HG02678 (cell line): ENCODE measurements around the gene CD209.

ENCODE experiments used
- ATAC-seq: cut with Tn5 transposase; IDR thresholded peaks from one replicate; pipeline ENCODE4 v1.9.1; 2021; ENCODE audit warnings: mild to moderate bottlenecking, moderate library complexity; ENCODE audit not compliant: unreplicated experiment

CD209 gene

DNA sequence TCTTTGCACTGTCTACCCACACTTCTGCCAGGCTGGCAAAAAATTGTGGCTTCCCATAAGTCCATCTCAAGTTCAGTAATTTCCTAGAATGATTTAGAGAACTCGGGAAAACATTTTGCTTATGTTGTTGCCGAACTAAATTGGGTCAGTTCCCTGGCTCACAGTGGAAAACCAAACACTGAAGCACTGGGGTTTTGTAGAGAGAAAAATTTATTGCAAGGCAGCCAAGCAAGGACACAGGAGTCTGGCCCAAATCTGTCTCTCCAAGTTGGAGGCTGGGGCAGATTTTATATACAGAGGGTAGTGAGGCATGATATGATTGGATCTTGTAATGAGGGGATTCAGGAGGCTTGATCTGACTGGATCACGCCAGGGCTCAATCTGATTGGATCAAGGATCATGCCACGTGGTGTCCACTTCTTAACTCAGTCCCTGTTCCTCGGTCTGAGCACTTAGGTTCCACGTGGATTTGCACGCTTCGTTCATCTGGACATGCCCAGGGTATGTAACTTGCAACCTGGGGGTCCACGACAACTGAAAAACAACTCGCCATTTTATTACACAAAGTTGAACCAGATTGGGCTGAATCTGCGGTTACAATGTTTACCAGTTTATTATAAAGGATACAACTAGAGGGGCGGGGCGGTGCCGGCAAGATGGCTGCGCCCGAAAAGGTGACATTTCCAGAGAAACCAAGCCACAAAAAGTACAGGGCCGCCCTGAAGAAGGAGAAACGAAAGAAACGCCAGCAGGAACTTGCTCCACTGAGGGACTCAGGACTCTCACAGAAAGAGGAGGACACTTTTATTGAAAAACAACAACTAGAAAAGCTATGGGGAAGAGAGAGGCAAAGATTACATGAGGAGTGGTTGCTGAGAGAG lies 7.3 kb downstream of the CD209 start:
- ATAC-seq, result no peak

GRCh38 chr19:7739211-7739755 lies 8.1 kb downstream of the CD209 start:
- ATAC-seq, result no peak

DNA sequence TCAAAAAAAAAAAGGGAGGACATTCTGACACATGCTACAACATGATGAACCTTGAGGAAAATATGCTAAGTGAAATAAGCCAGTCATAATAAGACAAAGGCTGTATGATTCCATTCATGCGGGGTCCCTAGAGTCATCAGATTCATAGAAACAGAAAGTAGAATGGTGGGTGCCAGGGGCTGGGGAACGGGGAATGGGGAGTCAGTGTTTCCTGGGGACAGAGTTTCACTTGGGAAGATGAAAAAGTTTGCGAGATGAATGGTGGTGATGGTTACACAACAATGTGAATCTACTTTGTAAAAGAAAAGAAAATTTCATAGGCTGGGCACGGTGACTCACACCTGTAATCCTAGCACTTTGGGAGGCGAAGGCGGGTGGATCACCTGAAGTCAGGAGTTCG lies 9.3 kb downstream of the CD209 start:
- ATAC-seq, result no peak

- no peak for ATAC-seq
Measured at GRCh38 chr19:7737215-7737614, 10.1 kb downstream of the CD209 start.

DNA sequence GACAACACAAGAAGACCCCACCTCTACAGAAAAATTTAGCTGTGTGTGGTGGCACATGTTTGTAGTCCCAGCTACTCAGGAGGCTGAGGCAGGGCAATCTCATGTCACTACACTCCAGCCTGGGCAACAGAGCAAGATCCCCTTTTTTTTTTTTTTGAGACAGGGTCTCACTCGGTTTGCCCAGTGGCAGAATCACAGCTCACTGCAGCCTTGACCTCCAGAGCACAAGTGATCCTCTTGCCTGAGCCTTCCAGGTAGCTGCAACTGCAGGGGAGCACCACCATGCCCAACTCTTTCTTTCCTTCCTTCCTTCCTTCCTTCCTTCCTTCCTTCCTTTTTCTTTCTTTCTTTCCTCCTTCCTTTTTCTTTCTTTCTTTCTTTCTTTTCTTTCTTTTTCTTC lies 11.2 kb downstream of the CD209 start:
- no peak for ATAC-seq

GRCh38 chr19:7734220-7735203 lies 12.8 kb downstream of the CD209 start:
- no peak for ATAC-seq

DNA sequence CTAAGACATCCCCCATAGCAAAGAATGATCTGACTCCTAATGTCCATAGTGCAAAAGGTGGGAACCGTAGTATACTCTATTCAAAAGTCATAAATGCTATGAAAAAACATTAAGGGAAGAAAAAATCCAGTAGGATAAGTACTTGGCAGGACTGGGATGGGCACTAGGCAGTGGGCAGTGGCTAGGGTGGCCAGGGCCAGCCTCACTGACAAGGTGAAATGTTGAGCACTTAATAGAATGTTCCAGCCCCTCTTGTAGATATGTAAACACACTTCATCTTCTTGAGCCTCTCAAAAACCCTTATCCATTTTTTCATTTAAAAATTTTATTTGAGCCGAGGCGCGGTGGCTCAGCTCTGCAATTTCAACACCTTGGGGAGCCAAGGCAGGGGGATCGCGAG lies 14.0 kb downstream of the CD209 start:
- no peak for ATAC-seq

DNA sequence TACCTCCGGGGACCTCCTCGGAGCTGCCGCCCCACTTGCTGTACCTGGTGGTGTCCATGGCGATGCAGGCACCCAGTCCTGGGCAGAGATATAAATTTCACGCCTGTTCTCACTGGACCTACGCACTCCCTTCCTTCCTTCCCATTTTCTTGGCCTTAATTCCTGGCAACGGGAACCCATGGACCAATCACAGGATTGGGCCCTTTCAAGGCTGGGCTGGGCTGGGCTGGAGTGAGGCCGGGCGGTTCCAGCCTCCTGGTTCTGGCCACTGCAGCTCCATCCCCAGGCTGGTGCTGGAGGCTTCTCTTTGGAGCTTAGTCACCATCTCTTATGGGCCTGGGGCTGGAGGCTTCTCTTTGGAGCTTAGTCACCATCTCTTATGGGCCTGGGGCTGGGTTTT lies 15.3 kb downstream of the CD209 start, which contains the start of gene CLEC4G:
TSS of gene CLEC4G (minus strand) at position 66 of the 400 bp plus-strand sequence. CDS start at position 58, 8 bp downstream.
- ATAC-seq, result no peak

DNA sequence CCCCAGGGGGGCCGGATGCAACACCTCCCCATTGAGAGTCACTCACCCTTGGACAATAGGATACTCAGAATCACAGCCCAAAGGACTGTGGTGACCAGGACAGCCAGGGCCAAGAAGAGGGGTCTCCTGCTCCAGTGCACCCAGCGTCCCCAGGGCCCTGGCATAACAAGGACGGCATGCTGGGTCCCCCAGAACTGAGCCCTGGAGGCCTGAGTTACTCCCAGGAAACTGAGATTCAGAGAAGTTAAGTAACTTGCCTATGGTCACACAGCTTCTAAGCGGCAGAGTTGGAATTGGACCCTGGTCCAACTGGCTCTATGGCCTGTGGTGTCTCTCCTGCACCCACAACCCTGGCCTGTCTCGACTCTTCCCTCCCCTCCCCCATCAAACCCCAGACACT lies 15.7 kb downstream of the CD209 start:
- ATAC-seq, result no peak

GRCh38 chr19:7731218-7731595 lies 16.1 kb downstream of the CD209 start:
- ATAC-seq, result no peak

GRCh38 chr19:7730286-7731217 lies 16.8 kb downstream of the CD209 start:
- no peak for ATAC-seq

- ATAC-seq, result no peak
Measured at GRCh38 chr19:7729831-7730285, 17.5 kb downstream of the CD209 start.

- no peak for ATAC-seq
Measured at GRCh38 chr19:7729211-7729610, 18.1 kb downstream of the CD209 start.

GRCh38 chr19:7725791-7726190 lies 21.5 kb downstream of the CD209 start:
- ATAC-seq, result no peak

DNA sequence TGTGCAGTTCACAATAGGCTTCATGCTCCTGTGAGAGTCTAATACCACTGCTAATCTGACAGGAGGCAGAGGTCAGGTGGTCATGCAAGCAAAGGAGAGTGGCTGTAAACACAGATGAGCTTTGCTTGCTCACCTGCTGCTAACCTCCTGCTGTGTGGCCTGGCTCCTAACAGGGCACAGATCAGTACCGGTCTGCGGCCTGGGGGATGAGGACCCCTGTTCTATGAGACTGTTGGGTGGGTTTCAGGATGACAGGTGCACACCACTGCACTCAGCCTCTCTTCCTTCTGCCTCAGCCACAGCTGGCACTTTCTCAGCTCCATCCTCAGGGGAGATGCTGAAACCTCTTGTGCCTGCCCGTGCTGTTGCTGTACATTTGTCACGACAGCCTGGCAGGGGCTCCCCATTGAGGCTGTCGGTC lies 25.1 kb downstream of the CD209 start:
- ATAC-seq, result peak; percentile 77

- no peak for ATAC-seq
Measured at GRCh38 chr19:7720351-7720750, 27.0 kb downstream of the CD209 start.

DNA sequence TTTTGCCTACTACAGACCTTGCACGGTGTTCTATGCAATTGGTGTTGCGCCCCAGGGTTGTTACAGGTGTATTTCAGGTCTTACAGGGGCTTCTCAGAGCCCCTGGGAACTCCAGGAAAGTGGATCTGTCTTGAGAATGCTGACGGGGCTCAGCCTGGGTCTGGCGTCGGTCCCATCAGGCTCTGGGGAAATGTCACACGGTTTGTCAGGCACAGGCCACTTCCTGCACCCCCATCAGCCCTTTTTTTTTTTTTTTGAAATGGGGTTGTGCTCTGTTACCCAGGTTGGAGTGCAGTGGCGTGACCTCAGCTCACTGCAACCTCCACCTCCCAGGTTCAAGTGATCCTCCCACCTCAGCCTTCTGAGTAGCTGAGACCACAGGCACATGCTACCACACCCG lies 28.7 kb downstream of the CD209 start:
- ATAC-seq, result no peak

GRCh38 chr19:7716762-7717161 lies 30.6 kb downstream of the CD209 start:
- no peak for ATAC-seq

GRCh38 chr19:7715671-7716070 lies 31.7 kb downstream of the CD209 start:
- ATAC-seq, result no peak

DNA sequence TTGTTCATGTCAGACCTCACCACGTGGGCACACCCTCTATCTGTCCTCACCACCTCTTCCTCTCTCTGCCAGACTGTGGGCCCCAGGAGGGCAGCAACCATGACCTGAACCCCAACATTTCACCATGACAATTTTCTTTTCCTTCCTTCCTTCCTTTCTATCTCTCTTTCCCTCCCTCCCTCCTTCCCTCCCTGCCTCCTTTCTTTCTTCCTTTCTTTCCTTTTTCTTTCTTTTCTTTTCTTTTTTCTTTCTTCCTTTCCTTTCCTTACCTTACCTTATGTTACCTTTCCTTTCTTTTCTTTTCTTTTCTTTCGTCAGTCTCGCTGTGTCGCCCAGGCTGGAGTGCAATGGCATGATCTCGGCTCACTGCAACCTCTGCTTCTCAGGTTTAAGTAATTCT lies 36.7 kb downstream of the CD209 start:
- ATAC-seq, result no peak
